Superior temporal gyrus (tissue), 1 donor: ENCODE data around the gene SLC13A3.

ENCODE experiments used
- DNase-seq: peaks from one replicate; pipeline ENCODE4 v3.0.0-alpha.2; 2016; ENCODE audit errors: extremely low spot score

Gene SLC13A3

GRCh38 chr20:46635514-46636136 lies 15.6 kb downstream of the SLC13A3 start:
- no peak for DNase-seq

- no peak for DNase-seq
Measured at GRCh38 chr20:46634528-46634927, 16.7 kb downstream of the SLC13A3 start.

- peak; percentile 66 for DNase-seq
Measured at GRCh38 chr20:46631874-46632446, 19.3 kb downstream of the SLC13A3 start.

GRCh38 chr20:46631212-46631869 lies 19.9 kb downstream of the SLC13A3 start:
- DNase-seq, result no peak

- no peak for DNase-seq
Measured at GRCh38 chr20:46630306-46630705, 21.0 kb downstream of the SLC13A3 start.

GRCh38 chr20:46629341-46629740 lies 21.9 kb downstream of the SLC13A3 start:
- no peak for DNase-seq

- no peak for DNase-seq
Measured at GRCh38 chr20:46627234-46627633, 24.0 kb downstream of the SLC13A3 start.

- DNase-seq, result no peak
Measured at GRCh38 chr20:46626758-46627157, 24.5 kb downstream of the SLC13A3 start.

GRCh38 chr20:46625875-46626373 lies 25.3 kb downstream of the SLC13A3 start:
- no peak for DNase-seq

GRCh38 chr20:46624946-46625345 lies 26.3 kb downstream of the SLC13A3 start:
- no peak for DNase-seq

GRCh38 chr20:46622165-46622564 lies 29.1 kb downstream of the SLC13A3 start:
- no peak for DNase-seq

GRCh38 chr20:46621492-46621891 lies 29.8 kb downstream of the SLC13A3 start:
- no peak for DNase-seq

- no peak for DNase-seq
Measured at GRCh38 chr20:46619445-46619844, 31.8 kb downstream of the SLC13A3 start.

GRCh38 chr20:46618316-46619100 lies 32.8 kb downstream of the SLC13A3 start:
- no peak for DNase-seq

- no peak for DNase-seq
Measured at GRCh38 chr20:46614503-46614902, 36.8 kb downstream of the SLC13A3 start.

- no peak for DNase-seq
Measured at GRCh38 chr20:46610145-46610544, 41.1 kb downstream of the SLC13A3 start.

- no peak for DNase-seq
Measured at GRCh38 chr20:46609043-46609442, 42.2 kb downstream of the SLC13A3 start.

- no peak for DNase-seq
Measured at GRCh38 chr20:46607849-46608497, 43.3 kb downstream of the SLC13A3 start.

- no peak for DNase-seq
Measured at GRCh38 chr20:46607191-46607848, 43.9 kb downstream of the SLC13A3 start.

- no peak for DNase-seq
Measured at GRCh38 chr20:46606817-46607190, 44.5 kb downstream of the SLC13A3 start.
